Loucy (cell line): Measurements from ENCODE around the gene ZBTB7B.

ENCODE experiments used
- CTCF ChIP-seq: fragments of 200-600 bp; sonication (generic); conservative IDR thresholded peaks from 2 replicates; pipeline ENCODE4 v1.5.1; 2014; ENCODE audit warnings: mild to moderate bottlenecking, antibody characterized with exemption, low read length
- EZH2phosphoT487 ChIP-seq: fragments of 200-600 bp; IDR thresholded peaks from 2 replicates; pipeline ENCODE4 v1.6.1; 2018; ENCODE audit warnings: antibody characterized with exemption, mild to moderate bottlenecking, moderate library complexity, borderline replicate concordance

GRCh38 chr1:154967331-154967950, 35.2 kb upstream of the ZBTB7B start:
- no peak for TF ChIP-seq CTCF
- no peak for TF ChIP-seq EZH2phosphoT487
